K562 (cell line): ENCODE measurements around the gene EVA1A. TPM values are rescaled to one million over a fixed set of nuclear protein-coding genes. Genes with fewer than 3 reads are reported as not detected.

Experiments used
- ATAC-seq: fragments of 200-7000 bp; cut with Tn5 transposase; 3 replicates; pipeline ENCODE4 v1.9.1; 2020; ENCODE audit warnings: moderate library complexity
- BruUV-seq: library from RNA; stranded (reverse); fragments of 400-500 nt; replicated peaks from 2 replicates; lab custom pipeline; 2021; lab: Mats Ljungman, UMichigan
- CTCF ChIA-PET: fragments of 300-600 bp; formaldehyde crosslinking; extraction: SDS; loops from one replicate; lab custom pipeline; 2021; ENCODE audit warnings: low intra/inter-chr PET ratio; lab: Yijun Ruan, JAX
- POLR2A ChIA-PET: fragments of 300-600, 350-650 bp; sonication (Branson Sonifier 250); formaldehyde crosslinking; extraction: SDS; loops from one replicate; lab custom pipeline; 2021; ENCODE audit warnings: antibody characterized with exemption, inconsistent platforms; lab: Yijun Ruan, JAX
- DNase-seq, 4 experiments: peaks; one replicate each; pipeline versions ENCODE4 v3.0.0 to v3.0.0-alpha.2; 2011 to 2018; ENCODE audit warnings: low spot score in 3 of 4, mixed read lengths in 3 of 4; ENCODE audit errors: extremely low read depth in 1 of 4
- FAIRE-seq: peaks from 2 replicates; lab custom pipeline; 2011; peaks lifted over from hg19 to GRCh38; lab: Jason Lieb, UNC
- H2AFZ ChIP-seq: 2 replicates; pipeline ENCODE4 v1.6.0; 2011; ENCODE audit warnings: low read depth, low read length, control low read depth, inconsistent platforms
- H3K27ac ChIP-seq: fragments of 200-600 bp; 3 replicates; pipeline ENCODE4 v1.8.0; 2011; ENCODE audit warnings: low read depth, mild to moderate bottlenecking, control low read depth, inconsistent platforms, low read length, moderate library complexity, mixed read lengths; ENCODE audit errors: extremely low read depth
- H3K27me3 ChIP-seq, 2 experiments: fragments of 300-600 bp in 1 of 2; 2 replicates in 1 of 2; 3 replicates in 1 of 2; pipeline versions ENCODE4 v1.6.0 to v1.8.0; 2011; ENCODE audit warnings: inconsistent platforms in 2 of 2, low read length in 2 of 2, mild to moderate bottlenecking in 1 of 2, mixed read lengths in 1 of 2, moderate library complexity in 1 of 2; ENCODE audit not compliant: control insufficient read depth in 2 of 2, insufficient read depth in 2 of 2
- H3K36me3 ChIP-seq: fragments of 300-600 bp; 3 replicates; pipeline ENCODE4 v1.8.0; 2011; ENCODE audit warnings: mild to moderate bottlenecking, low read length, inconsistent platforms; ENCODE audit not compliant: control insufficient read depth, insufficient read depth
- H3K4me1 ChIP-seq, 2 experiments: fragments of 200-600 bp in 1 of 2; replicated peaks in 1 of 2; 2 replicates in 1 of 2; 3 replicates in 1 of 2; pipeline versions ENCODE4 v1.5.1 to v1.8.0; 2011; ENCODE audit warnings: inconsistent platforms in 2 of 2, low read length in 2 of 2, mild to moderate bottlenecking in 1 of 2, mixed read lengths in 1 of 2, moderate library complexity in 1 of 2; ENCODE audit not compliant: control insufficient read depth in 2 of 2, insufficient read depth in 2 of 2
- H3K4me2 ChIP-seq: 2 replicates; pipeline ENCODE4 v1.6.1; 2011; ENCODE audit warnings: low read length, control low read depth, inconsistent platforms, mixed read lengths; ENCODE audit not compliant: insufficient read depth
- H3K4me3 ChIP-seq: fragments of 200-600 bp; sonication (generic), shearing (Covaris generic); 2 replicates; pipeline ENCODE4 v1.5.1; 2016; ENCODE audit warnings: control low read depth, inconsistent platforms
- H3K79me2 ChIP-seq: fragments of 200-600 bp; 3 replicates; pipeline ENCODE4 v1.8.0; 2011; ENCODE audit warnings: low read length, inconsistent platforms; ENCODE audit not compliant: control insufficient read depth, insufficient read depth
- H3K9ac ChIP-seq, 2 experiments: 2 replicates each; pipeline versions ENCODE4 v1.6.0 to v1.6.1; 2011; ENCODE audit warnings: low read depth in 2 of 2, low read length in 2 of 2, control low read depth in 1 of 2, inconsistent platforms in 1 of 2, mild to moderate bottlenecking in 1 of 2, mixed read lengths in 1 of 2; ENCODE audit not compliant: insufficient read depth in 1 of 2
- H3K9me1 ChIP-seq: one replicate; pipeline ENCODE4 v1.6.0; 2011; ENCODE audit warnings: inconsistent platforms, mild to moderate bottlenecking, low read length, moderate library complexity; ENCODE audit not compliant: control insufficient read depth, insufficient read depth
- H3K9me3 ChIP-seq: replicated peaks from 2 replicates; pipeline ENCODE4 v1.5.1; 2011; ENCODE audit warnings: low read depth, low read length, inconsistent platforms; ENCODE audit not compliant: control insufficient read depth, insufficient read depth
- H4K20me1 ChIP-seq: replicated peaks from 2 replicates; pipeline ENCODE4 v1.6.1; 2011; ENCODE audit warnings: low read length, inconsistent platforms, mixed read lengths; ENCODE audit not compliant: control insufficient read depth, insufficient read depth
- CTCF ChIP-seq, 3 experiments: IDR thresholded peaks in 2 of 3; conservative IDR thresholded peaks in 1 of 3; 2 replicates each; pipeline ENCODE4 v1.5.1; 2011 to 2012; ENCODE audit warnings: low read length in 3 of 3, mild to moderate bottlenecking in 3 of 3, control low read depth in 2 of 3, improper control_type of control experiment in 1 of 3, inconsistent platforms in 1 of 3, low read depth in 1 of 3, mixed read lengths in 1 of 3, moderate library complexity in 1 of 3; ENCODE audit not compliant: insufficient read depth in 2 of 3
- ILF3 ChIP-seq: fragments of 450-650 bp; IDR thresholded peaks from 2 replicates; pipeline ENCODE4 v1.6.1; 2018; ENCODE audit warnings: antibody characterized with exemption, mild to moderate bottlenecking, moderate library complexity, borderline replicate concordance
- IRF1 ChIP-seq: sonication (generic); formaldehyde crosslinking; IDR thresholded peaks from 2 replicates; pipeline ENCODE4 v1.8.0; 2022; ENCODE audit warnings: missing genetic modification reagents, mild to moderate bottlenecking, borderline replicate concordance
- JUNB ChIP-seq: fragments of 450-650 bp; formaldehyde crosslinking; conservative IDR thresholded peaks from 2 replicates; pipeline ENCODE4 v1.4.0; 2020; ENCODE audit warnings: mild to moderate bottlenecking
- MNT ChIP-seq, 2 experiments: fragments of 450-650 bp; conservative IDR thresholded peaks; 2 replicates each; pipeline ENCODE4 v1.6.1; 2017; ENCODE audit warnings: mild to moderate bottlenecking in 2 of 2, moderate library complexity in 2 of 2
- MTA2 ChIP-seq: fragments of 450-650 bp; IDR thresholded peaks from 2 replicates; pipeline ENCODE4 v1.6.1; 2016; ENCODE audit warnings: low read depth
- NFE2L1 ChIP-seq: fragments of 450-650 bp; IDR thresholded peaks from 2 replicates; pipeline ENCODE4 v1.6.1; 2016; ENCODE audit warnings: missing genetic modification characterization, low read depth, mild to moderate bottlenecking, missing compliant biosample characterization, moderate library complexity, borderline replicate concordance
- TFE3 ChIP-seq: fragments of 450-650 bp; formaldehyde crosslinking; IDR thresholded peaks from 2 replicates; pipeline ENCODE4 v1.4.0; 2020; ENCODE audit warnings: mild to moderate bottlenecking, mixed read lengths
- ZNF354B ChIP-seq: fragments of 250-450 bp; sonication (Bioruptor Pico); IDR thresholded peaks from 2 replicates; pipeline ENCODE4 v1.4.0; 2020
- WGBS: fragments of 100-300 bp; shearing (Covaris generic); methylation state at CpG from one replicate; pipeline ENCODE4 v1.1.6; 2016; ENCODE audit warnings: low coverage, mixed read lengths; ENCODE audit not compliant: insufficient coverage; ENCODE audit errors: missing lambda C conversion rate; 5-methylcytosine and 5-hydroxymethylcytosine counted together
- in situ Hi-C: fragments of 300-500 bp; cut with MboI; formaldehyde crosslinking; loops from 4 replicates; pipeline ENCODE4 v1.15.0; 2018; ENCODE audit warnings: inconsistent platforms, mixed read lengths
- intact Hi-C: fragments of 100-400 bp; cut with micrococcal nuclease; formaldehyde crosslinking; loops from 2 replicates; pipeline ENCODE4 v1.14.2; 2022
- polyA plus RNA-seq, 8 experiments: library from polyadenylated mRNA; depleted of rRNA in 4 of 8; stranded (reverse) in 5 of 8; unstranded in 3 of 8; fragments of >200 nt; fragmentation: Nextera tagmentation in 2 of 8; fragmentation: Illumina TruSeq in 1 of 8; extraction: Ambion mirVana in 2 of 8; extraction: Trizol in 1 of 8; gene quantifications; 2 replicates each; pipeline versions ENCODE4 v1.2.1 to v1.2.3, GENCODE V29; 2011 to 2014; ENCODE audit warnings: inconsistent platforms in 1 of 8, missing spikeins in 1 of 8
- total RNA-seq, 7 experiments: library from RNA; depleted of rRNA in 6 of 7; stranded (reverse); fragments of >200 nt in 6 of 7; fragmentation: Illumina TruSeq in 2 of 7; extraction: Trizol in 2 of 7; gene quantifications; 2 replicates each; pipeline versions ENCODE4 v1.2.1 to v1.2.3, GENCODE V29; 2011 to 2021; ENCODE audit warnings: low replicate concordance in 1 of 7

Gene EVA1A
- total and polyA plus RNA-seq, 9 of the 15 experiments (the other 6 are each of a cell fraction or from before 2014, with no cell fraction given), result not detected

- no peak for TF ChIP-seq NFE2L1 (tag)
- no peak for TF ChIP-seq IRF1
- no peak for TF ChIP-seq JUNB (CRISPR knock-in tag)
- no peak for TF ChIP-seq ZNF354B (CRISPR knock-in tag)
Measured at GRCh38 chr2:75609937-75610508, 49.3 kb upstream of the EVA1A start (continued).

GRCh38 chr2:75609334-75609689 is 48.6 kb upstream of the EVA1A start:
- H3K4me2 ChIP-seq, result no peak overlapping the region
- no peak overlapping the region for H3K27ac ChIP-seq
- H3K9me3 ChIP-seq, result no peaks in the 10 kb centered on the region
- no peak overlapping the region for H2AFZ ChIP-seq
- BruUV-seq, result no TSS peak
- TF ChIP-seq CTCF (IDR thresholded peaks at IDR 0.05 in 2 of 3, conservative IDR thresholded peaks at IDR 0.05 in 1 of 3; ENCODE audit: insufficient read depth in 2 of 3, low read depth in 1 of 3, low read length in 3 of 3) (peak in 1 of 3 experiments; percentile 9; a peak in 1 of 6 replicates), MTA2 (no peak), TFE3 (no peak), ILF3 (no peak), MNT (conservative IDR thresholded peaks at IDR 0.05) (no peak)
- ATAC-seq (no peak), FAIRE-seq (no peak), DNase-seq (no peak)
- peaks cover 0 to 24% of the 10 kb centered on the region in 2 experiments; a peak in 3 of 5 replicates for H3K27me3 ChIP-seq
- no peaks in the 10 kb centered on the region for H3K9me1 ChIP-seq
- POLR2A ChIA-PET, result no interaction called here
- intact Hi-C loops (loop anchor here (2.0 to 10.0 kb wide), 4 partner anchors 145 to 692 kb away; no protein-coding TSS in a partner anchor), in situ Hi-C loops (loop anchor here (10.0 to 25.0 kb wide), 3 partner anchors 145 to 897 kb away; no protein-coding TSS in a partner anchor)
- CTCF ChIA-PET, result interaction anchor here (0.6 to 2.3 kb wide), 4 partner anchors 39 to 545 kb away, joined by 3 to 11 read pairs (median 3); no protein-coding TSS in a partner anchor
- WGBS, result 1% methylated on average over 5 of the region's 5 CpGs
- H3K36me3 ChIP-seq, result no peaks in the 10 kb centered on the region
- H3K79me2 ChIP-seq, result no peaks in the 10 kb centered on the region
- H4K20me1 ChIP-seq, result no peaks in the 10 kb centered on the region; the same call in none of the 2 replicates
- peaks cover 0 to 3% of the 10 kb centered on the region in 2 experiments; a peak in 2 of 5 replicates for H3K4me1 ChIP-seq
- H3K4me3 ChIP-seq, result no peak overlapping the region
- no peak overlapping the region for H3K9ac ChIP-seq
